Activated B cell treated with CpG ODN at 0.5 μM for 24 hours (primary cell): Measurements from ENCODE around the gene KCNQ1. TPM values are rescaled to one million over a fixed set of nuclear protein-coding genes. Genes with fewer than 3 reads are reported as not detected.

Source experiments
- ATAC-seq: fragments of 200-7000 bp; cut with Tn5 transposase; one replicate; pipeline ENCODE4 v1.10.0; 2021; ENCODE audit warnings: low read depth, mild to moderate bottlenecking, moderate library complexity
- CTCF ChIA-PET: fragments of 350-600 bp; sonication (Branson Sonifier 250); formaldehyde crosslinking; loops from one replicate; lab custom pipeline; 2021; ENCODE audit warnings: antibody characterized with exemption; lab: Charles Lee
- POLR2A ChIA-PET: fragments of 350-600 bp; sonication (Branson Sonifier 250); formaldehyde crosslinking; loops from one replicate; lab custom pipeline; 2021; ENCODE audit warnings: antibody characterized with exemption; lab: Charles Lee
- DNase-seq: peaks from one replicate; pipeline ENCODE4 v3.0.0; 2022
- H3K27ac Mint-ChIP-seq: one replicate; pipeline ENCODE4 v1.8.0; 2020; ENCODE audit warnings: mixed read lengths
- H3K27me3 Mint-ChIP-seq: one replicate; pipeline ENCODE4 v1.8.0; 2021; ENCODE audit warnings: mixed read lengths
- H3K36me3 Mint-ChIP-seq: one replicate; pipeline ENCODE4 v1.8.0; 2021; ENCODE audit warnings: low read depth, mixed read lengths
- H3K4me1 Mint-ChIP-seq: one replicate; pipeline ENCODE4 v1.8.0; 2021; ENCODE audit warnings: mixed read lengths
- H3K4me3 Mint-ChIP-seq: one replicate; pipeline ENCODE4 v1.8.0; 2020; ENCODE audit warnings: mild to moderate bottlenecking, mixed read lengths
- H3K9me3 Mint-ChIP-seq: one replicate; pipeline ENCODE4 v1.8.0; 2020; ENCODE audit warnings: mixed read lengths
- CTCF ChIP-seq: fragments of 200-600 bp; IDR thresholded peaks from one replicate; pipeline ENCODE4 v1.8.0; 2022; ENCODE audit warnings: antibody characterized with exemption, mild to moderate bottlenecking
- intact Hi-C: fragments of 100-400 bp; cut with micrococcal nuclease; formaldehyde crosslinking; loops from one replicate; pipeline ENCODE4 v1.15.1; 2024
- total RNA-seq: library from RNA; stranded (reverse); gene quantifications from 2 replicates; pipeline ENCODE4 v1.2.3, GENCODE V29; 2022

KCNQ1 gene
- total RNA-seq, 1 donor from 2014 or later: 6.5 TPM

- no peak for TF ChIP-seq CTCF
- DNase-seq: no peak
- CTCF ChIA-PET: no interaction called here
- H3K36me3 Mint-ChIP-seq: no peaks in the 10 kb centered on the region
- H3K4me3 Mint-ChIP-seq: no peak overlapping the region
- H3K4me1 Mint-ChIP-seq: no peaks in the 10 kb centered on the region
- no peak overlapping the region for H3K27ac Mint-ChIP-seq
- H3K9me3 Mint-ChIP-seq: no peaks in the 10 kb centered on the region
- POLR2A ChIA-PET: no interaction called here
- intact Hi-C loops: no loop called here
- no peak for ATAC-seq
- H3K27me3 Mint-ChIP-seq: no peaks in the 10 kb centered on the region
Measured at GRCh38 chr11:2736577-2737225, 291.9 kb downstream of the KCNQ1 start.

GRCh38 chr11:2737226-2737590 is 292.4 kb downstream of the KCNQ1 start:
- CTCF ChIA-PET: no interaction called here
- Mint-ChIP-seq H3K4me3 (no peak overlapping the region), H3K4me1 (no peaks in the 10 kb centered on the region), H3K36me3 (no peaks in the 10 kb centered on the region), H3K27ac (no peak overlapping the region), H3K27me3 (no peaks in the 10 kb centered on the region), H3K9me3 (no peaks in the 10 kb centered on the region)
- POLR2A ChIA-PET: no interaction called here
- no peak for TF ChIP-seq CTCF
- DNase-seq (no peak), ATAC-seq (no peak)
- intact Hi-C loops: no loop called here

DNA sequence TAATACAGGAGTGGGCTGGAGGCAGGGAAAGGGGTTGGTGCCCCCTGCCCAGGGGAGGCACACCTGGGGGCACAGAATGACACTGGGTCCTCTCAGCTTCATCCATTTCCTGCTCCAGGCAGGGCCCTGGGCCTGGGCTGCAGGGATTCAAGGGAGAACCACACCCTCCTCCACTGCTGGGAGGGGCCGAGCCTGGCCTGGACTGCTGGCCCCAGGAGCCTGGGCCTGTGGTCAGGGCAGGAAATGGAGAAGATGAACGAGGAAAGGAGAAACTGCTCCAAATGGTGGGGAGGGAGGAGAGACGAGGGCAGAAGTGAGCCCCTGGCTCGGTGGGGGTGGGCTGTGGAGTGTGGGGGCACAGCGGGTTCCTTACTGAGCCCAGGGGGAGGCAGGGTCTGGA is 293.1 kb downstream of the KCNQ1 start:
- ChIA-PET POLR2A (no interaction called here), CTCF (no interaction called here)
- no peaks in the 10 kb centered on the region for H3K9me3 Mint-ChIP-seq
- ATAC-seq: no peak
- H3K36me3 Mint-ChIP-seq: no peaks in the 10 kb centered on the region
- H3K4me1 Mint-ChIP-seq: no peaks in the 10 kb centered on the region
- no peak overlapping the region for H3K4me3 Mint-ChIP-seq
- intact Hi-C loops: no loop called here
- H3K27ac Mint-ChIP-seq: no peak overlapping the region
- H3K27me3 Mint-ChIP-seq: no peaks in the 10 kb centered on the region
- DNase-seq: no peak
- TF ChIP-seq CTCF: no peak

GRCh38 chr11:2738551-2739431 is 294.0 kb downstream of the KCNQ1 start:
- no peaks in the 10 kb centered on the region for H3K27me3 Mint-ChIP-seq
- no peaks in the 10 kb centered on the region for H3K4me1 Mint-ChIP-seq

More at GRCh38 chr11:2738551-2739431, 294.0 kb downstream of the KCNQ1 start:
- H3K27ac Mint-ChIP-seq: no peak overlapping the region
- POLR2A ChIA-PET: no interaction called here
- no peak for DNase-seq
- ATAC-seq: no peak
- TF ChIP-seq CTCF: no peak
- intact Hi-C loops: no loop called here
- no peak overlapping the region for H3K4me3 Mint-ChIP-seq
- H3K36me3 Mint-ChIP-seq: no peaks in the 10 kb centered on the region
- CTCF ChIA-PET: no interaction called here
- no peaks in the 10 kb centered on the region for H3K9me3 Mint-ChIP-seq
